A673 (cell line): Measurements from ENCODE around the gene PFDN2. TPM values are rescaled to one million over a fixed set of nuclear protein-coding genes. Genes with fewer than 3 reads are reported as not detected.

Experiments used
- BruUV-seq: library from RNA; stranded (reverse); fragments of 400-500 nt; replicated peaks from 2 replicates; lab custom pipeline; 2021; lab: Mats Ljungman, UMichigan
- CTCF ChIA-PET: fragments of 300-600 bp; sonication (Branson Sonifier 250); formaldehyde crosslinking; loops from one replicate; lab custom pipeline; 2022; ENCODE audit warnings: antibody characterized with exemption; lab: Charles Lee
- POLR2A ChIA-PET: fragments of 300-600 bp; sonication (Branson Sonifier 250); formaldehyde crosslinking; loops from one replicate; lab custom pipeline; 2022; ENCODE audit warnings: antibody characterized with exemption; ENCODE audit not compliant: low non-redundant PET; lab: Charles Lee
- DNase-seq: peaks from one replicate; pipeline ENCODE4 v3.0.0-alpha.2; 2015; ENCODE audit warnings: low spot score
- H3K27ac ChIP-seq: fragments of 200-600 bp; sonication (generic); 2 replicates; pipeline ENCODE4 v1.5.1; 2016; ENCODE audit warnings: mixed run types, low read depth, mild to moderate bottlenecking, mixed read lengths, antibody characterized with exemption, low read length; ENCODE audit not compliant: poor library complexity, severe bottlenecking
- H3K27me3 ChIP-seq: fragments of 200-600 bp; sonication (generic); replicated peaks from 2 replicates; pipeline ENCODE4 v1.6.1; 2017; ENCODE audit warnings: mixed run types, low read depth, mild to moderate bottlenecking, mixed read lengths, antibody characterized with exemption, low read length; ENCODE audit not compliant: insufficient read depth, poor library complexity
- H3K36me3 ChIP-seq: fragments of 200-600 bp; sonication (generic); 2 replicates; pipeline ENCODE4 v1.6.1; 2016; ENCODE audit warnings: mixed run types, mild to moderate bottlenecking, mixed read lengths, antibody characterized with exemption, low read length; ENCODE audit not compliant: insufficient read depth, poor library complexity, severe bottlenecking
- H3K4me1 ChIP-seq: fragments of 200-600 bp; sonication (generic); 2 replicates; pipeline ENCODE4 v1.6.1; 2017; ENCODE audit warnings: mixed run types, mild to moderate bottlenecking, mixed read lengths, antibody characterized with exemption, low read length; ENCODE audit not compliant: insufficient read depth, poor library complexity, severe bottlenecking
- H3K4me3 ChIP-seq: fragments of 200-600 bp; sonication (generic); 2 replicates; pipeline ENCODE4 v1.5.1; 2016; ENCODE audit warnings: low read depth, mixed run types, mild to moderate bottlenecking, mixed read lengths, low read length; ENCODE audit not compliant: poor library complexity, severe bottlenecking
- H3K9me3 ChIP-seq: fragments of 200-600 bp; sonication (generic); 2 replicates; pipeline ENCODE4 v1.6.1; 2016; ENCODE audit warnings: mixed run types, low read depth, mild to moderate bottlenecking, mixed read lengths, antibody characterized with exemption, low read length; ENCODE audit not compliant: poor library complexity, severe bottlenecking
- CTCF ChIP-seq: fragments of 300-800, 200-600 bp; sonication (generic); conservative IDR thresholded peaks from 2 replicates; pipeline ENCODE4 v1.5.1; 2017; ENCODE audit warnings: low read depth, mild to moderate bottlenecking, antibody characterized with exemption, low read length, moderate library complexity, mixed read lengths
- EZH2 ChIP-seq: fragments of 200-600 bp; sonication (generic); IDR thresholded peaks from 2 replicates; pipeline ENCODE4 v1.6.1; 2017; ENCODE audit warnings: borderline replicate concordance, low read depth, mild to moderate bottlenecking, mixed read lengths, antibody characterized with exemption, low read length; ENCODE audit not compliant: poor library complexity, severe bottlenecking
- intact Hi-C: fragments of 100-400 bp; cut with micrococcal nuclease; formaldehyde crosslinking; loops from one replicate; pipeline ENCODE4 v1.10.0; 2022; ENCODE audit not compliant: unreplicated experiment
- total RNA-seq: library from RNA; stranded (reverse); gene quantifications from 2 replicates; pipeline ENCODE4 v1.2.3, GENCODE V29; 2021

The PFDN2 gene
- total RNA-seq, 1 experiment from 2014 or later: 131 TPM

- DNase-seq: no peak
- intact Hi-C loops: no loop called here
- ChIA-PET POLR2A (interaction anchor here (0.6 kb wide), 1 partner anchor 68 kb away, joined by 3 read pairs; the partner anchor contains the start of gene TOMM40L), CTCF (no interaction called here)
- Histone ChIP-seq H3K36me3 (peaks cover 22% of the 10 kb centered on the region), H3K9me3 (no peaks in the 10 kb centered on the region), H3K27ac (no peak overlapping the region), H3K4me3 (no peak overlapping the region), H3K4me1 (peaks cover 8% of the 10 kb centered on the region), H3K27me3 (no peaks in the 10 kb centered on the region)
- TF ChIP-seq EZH2 (no peak), CTCF (no peak)
- BruUV-seq: no TSS peak
These were observed 40.0 kb upstream of the PFDN2 start for GRCh38 chr1:161157867-161158266.

GRCh38 chr1:161153682-161154337 is 36.0 kb upstream of the PFDN2 start, which contains the start of gene UFC1:
Gene UFC1, plus strand, starts transcription at chr1:161153978. Its CDS starts 20 bp downstream, at chr1:161153998.
- Histone ChIP-seq H3K4me1 (peaks cover 5% of the 10 kb centered on the region), H3K27ac (peak within 1 kb of the TSS; percentile 95), H3K36me3 (no peaks in the 10 kb centered on the region), H3K27me3 (no peaks in the 10 kb centered on the region), H3K9me3 (no peaks in the 10 kb centered on the region), H3K4me3 (peak within 1 kb of the TSS; percentile 56)
- peak; percentile 95 for DNase-seq
- intact Hi-C loops: loop anchor here (2.0 kb wide), 1 partner anchor 21 kb away; the partner anchor contains the start of gene DEDD
- ChIA-PET POLR2A (no interaction called here), CTCF (interaction anchor here (0.6 kb wide), 1 partner anchor 163 kb away, joined by 8 read pairs; no protein-coding TSS in a partner anchor)
- BruUV-seq: TSS peak; percentile 99
- TF ChIP-seq CTCF (no peak), EZH2 (no peak)

GRCh38 chr1:161153176-161153575 is 35.3 kb upstream of the PFDN2 start:
- Histone ChIP-seq H3K27me3 (no peaks in the 10 kb centered on the region), H3K4me3 (peak overlapping the region; percentile 56), H3K36me3 (no peaks in the 10 kb centered on the region), H3K27ac (peak overlapping the region; percentile 95), H3K4me1 (peaks cover 3% of the 10 kb centered on the region), H3K9me3 (no peaks in the 10 kb centered on the region)
- POLR2A ChIA-PET: no interaction called here
- TF ChIP-seq CTCF (no peak), EZH2 (no peak)
- BruUV-seq: no TSS peak
- intact Hi-C loops: loop anchor here (2.0 kb wide), 1 partner anchor 20 kb away; the partner anchor contains the start of gene DEDD
- CTCF ChIA-PET: no interaction called here
- no peak for DNase-seq
